GM19023 (cell line): ENCODE data around the gene NXPE4.
"Not testable (repeated sequence)": the region's sequence is repeated elsewhere in the genome, so short reads cannot be mapped to it uniquely, and the experiment has no call there.

Experiments
- ATAC-seq: cut with Tn5 transposase; IDR thresholded peaks from one replicate; pipeline ENCODE4 v1.9.1; 2021; ENCODE audit warnings: mild to moderate bottlenecking, moderate library complexity; ENCODE audit not compliant: unreplicated experiment

The NXPE4 gene

DNA sequence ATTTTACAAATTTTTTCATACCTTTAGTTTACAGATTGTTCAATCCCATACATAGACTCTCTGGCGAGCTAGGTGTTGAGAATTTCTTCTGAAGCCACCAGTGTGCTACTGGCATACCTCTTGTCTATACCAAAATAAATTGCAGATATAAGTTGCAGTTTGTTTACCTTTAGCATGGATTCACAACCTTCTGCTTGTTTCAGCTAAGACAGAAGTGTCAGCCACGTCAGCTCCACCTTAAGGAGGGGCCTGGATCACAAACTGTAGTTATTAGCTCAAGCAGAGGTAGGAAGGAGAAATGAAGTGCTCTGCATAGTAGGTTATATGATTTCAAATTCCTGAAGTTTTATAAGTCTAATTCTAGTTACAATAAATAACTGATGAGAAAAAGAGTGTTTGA, at the start of gene NXPE4:
NXPE4 (minus strand) TSS at position 216 of the 400 bp plus-strand sequence. CDS start 1,027 bp downstream, outside the sequence.
- no peak for ATAC-seq

DNA sequence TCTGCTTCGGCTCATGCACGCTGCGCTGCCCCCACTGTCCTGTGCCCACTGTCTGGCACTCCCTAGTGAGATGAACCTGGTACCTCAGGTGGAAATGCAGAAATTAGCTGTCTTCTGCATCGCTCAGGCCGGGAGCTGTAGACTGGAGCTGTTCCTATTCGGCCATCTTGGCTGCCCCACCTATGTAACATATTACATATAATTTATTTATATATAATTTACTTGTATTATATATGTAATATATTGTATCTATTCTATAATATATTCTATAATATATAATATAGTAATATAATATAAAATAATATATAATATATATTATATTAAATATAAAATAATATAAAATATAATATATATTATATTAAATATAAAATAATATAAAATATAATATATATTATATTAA, 43.9 kb upstream of the NXPE4 start:
- not testable (repeated sequence) for ATAC-seq

DNA sequence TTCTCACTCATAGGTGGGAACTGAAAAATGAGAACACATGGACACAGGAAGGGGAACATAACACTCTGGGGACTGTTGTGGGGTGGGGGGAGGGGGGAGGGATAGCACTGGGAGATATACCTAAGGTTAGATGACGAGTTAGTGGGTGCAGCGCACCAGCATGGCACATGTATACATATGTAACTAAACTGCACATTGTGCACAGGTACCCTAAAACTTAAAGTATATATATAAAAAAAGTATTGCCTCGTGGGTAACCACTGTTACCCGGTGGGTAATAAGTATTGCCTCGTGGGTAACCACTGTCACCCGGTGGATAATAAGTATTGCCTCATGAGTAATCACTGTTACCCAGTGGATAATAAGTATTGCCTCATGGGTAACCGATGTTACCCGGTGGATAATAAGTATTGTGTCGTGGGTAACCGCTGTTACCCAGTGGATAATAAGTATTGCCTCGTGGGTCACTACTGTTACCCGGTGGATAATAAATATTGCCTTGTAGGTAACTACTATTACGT, 35.9 kb upstream of the NXPE4 start:
- ATAC-seq = not testable (repeated sequence)

DNA sequence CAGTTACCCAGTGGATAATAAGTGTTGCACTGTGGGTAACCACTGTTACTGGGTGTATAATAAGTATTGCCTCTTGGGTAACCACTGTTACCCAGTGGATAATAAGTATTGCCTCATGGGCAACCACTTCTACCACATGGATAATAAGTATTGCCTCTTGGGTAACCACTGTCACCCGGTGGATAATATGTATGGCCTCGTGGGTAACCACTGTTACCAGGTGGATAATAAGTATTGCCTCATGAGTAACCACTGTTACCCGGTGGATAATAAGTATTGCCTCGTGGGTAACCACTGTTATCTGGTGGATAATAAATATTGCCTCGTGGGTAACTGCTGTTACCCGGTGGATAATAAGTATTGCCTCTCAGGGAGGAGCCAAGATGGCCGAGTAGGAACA, 29.7 kb upstream of the NXPE4 start:
- no peak for ATAC-seq

DNA sequence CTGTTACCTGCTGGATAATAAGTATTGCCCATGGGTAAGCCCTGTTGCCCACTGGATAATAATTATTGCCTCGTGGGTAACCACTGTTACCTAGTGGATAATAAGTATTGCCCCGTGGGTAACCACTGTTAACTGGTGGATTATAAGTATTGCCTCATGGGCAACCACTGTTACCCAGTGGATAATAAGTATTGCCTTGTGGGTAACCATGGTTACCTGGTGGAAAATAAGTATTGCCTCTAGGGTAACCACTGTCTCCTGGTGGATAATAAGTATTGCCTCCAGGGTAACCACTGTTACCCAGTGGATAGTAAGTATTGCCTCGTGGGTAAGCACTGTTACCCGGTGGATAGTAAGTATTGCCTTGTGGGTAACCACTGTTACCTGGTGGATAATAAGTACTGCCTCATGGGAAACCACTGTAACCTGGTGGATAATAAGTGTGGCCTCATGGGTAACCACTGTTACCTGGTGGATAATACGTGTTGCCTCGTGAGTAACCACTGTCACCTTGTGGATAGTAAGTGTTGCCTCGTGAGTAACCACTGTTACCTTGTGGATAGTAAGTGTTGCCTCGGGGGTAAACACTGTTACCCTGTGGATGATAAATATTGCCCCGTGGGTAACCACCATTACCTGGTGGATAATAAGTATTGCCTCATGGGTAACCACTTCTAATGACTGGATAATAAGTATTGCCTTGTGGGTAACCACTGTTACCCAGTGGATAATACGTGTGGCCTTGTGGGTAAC, 29.0 kb upstream of the NXPE4 start:
- ATAC-seq = no peak

DNA sequence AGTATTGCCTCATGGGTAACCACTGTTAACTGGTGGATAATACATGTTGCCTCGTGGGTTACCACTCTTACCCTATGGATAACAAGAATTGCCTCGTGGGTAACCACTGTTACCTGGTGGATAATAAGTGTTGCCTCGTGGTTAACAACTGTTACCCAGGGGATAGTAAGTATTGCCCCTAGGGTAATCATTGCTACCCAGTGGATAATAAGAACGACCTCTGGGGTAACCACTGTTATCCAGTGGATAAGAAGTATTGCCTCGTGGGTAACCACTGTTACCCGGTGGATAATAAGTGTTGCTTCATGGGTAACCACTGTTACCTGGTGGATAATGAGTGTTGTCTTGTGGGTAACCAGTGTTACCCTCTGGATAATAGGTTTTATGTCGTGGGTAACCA, 28.1 kb upstream of the NXPE4 start:
- ATAC-seq = no peak

DNA sequence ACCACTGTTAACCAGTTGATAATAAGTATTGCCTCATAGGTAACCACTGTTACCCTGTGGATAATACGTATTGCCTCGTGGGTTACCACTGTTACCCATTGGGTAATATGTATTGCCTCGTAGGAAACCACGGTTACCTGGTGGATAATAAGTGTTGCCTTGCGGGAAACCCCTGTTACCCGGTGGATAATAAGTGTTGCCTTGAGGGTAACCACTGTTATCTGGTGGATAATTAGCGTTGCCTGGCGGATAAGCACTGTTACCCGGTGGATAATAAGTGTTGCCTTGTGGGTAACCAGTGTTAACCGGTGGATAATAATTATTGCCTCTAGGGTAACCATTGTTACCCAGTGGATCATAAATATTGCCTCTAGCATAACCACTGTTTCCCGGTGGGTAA, 27.3 kb upstream of the NXPE4 start:
- no peak for ATAC-seq

DNA sequence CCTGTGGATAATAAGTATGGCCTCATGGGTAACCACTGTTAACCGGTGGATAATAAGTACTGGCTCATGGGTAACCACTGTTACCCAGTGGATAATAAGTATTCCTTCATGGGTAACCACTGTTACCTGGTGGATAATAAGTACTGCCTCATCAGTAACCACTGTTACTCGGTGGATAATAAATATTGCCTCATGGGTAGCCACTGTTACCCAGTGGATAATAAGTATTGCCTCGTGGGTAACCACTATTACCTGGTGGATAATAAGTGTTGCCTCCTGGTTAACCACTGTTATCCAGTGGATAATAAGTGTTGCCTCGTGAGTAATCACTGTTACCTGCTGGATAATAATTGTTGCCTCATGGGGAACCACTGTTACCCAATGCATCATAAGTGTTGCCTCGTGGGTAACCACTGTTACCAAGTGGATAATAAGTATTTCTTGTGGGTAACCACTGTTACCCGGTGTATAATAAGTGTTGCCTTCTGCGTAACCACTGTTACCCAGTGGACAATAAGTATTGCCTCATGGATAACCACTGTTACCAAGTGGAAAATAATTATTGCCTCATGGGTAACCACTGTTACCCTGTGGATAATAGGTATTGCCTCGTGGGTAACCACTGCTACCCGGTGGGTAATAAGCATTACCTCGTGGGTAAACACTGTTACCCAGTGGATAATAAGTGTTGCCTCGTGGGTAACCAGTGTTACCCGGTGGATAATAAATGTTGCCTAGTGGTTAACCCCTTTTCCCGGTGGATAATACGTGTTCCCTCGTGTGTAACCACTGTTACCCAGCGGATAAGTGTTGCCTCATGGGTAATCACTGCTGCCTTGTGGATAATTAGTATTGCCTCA, 26.6 kb upstream of the NXPE4 start:
- ATAC-seq = no peak

DNA sequence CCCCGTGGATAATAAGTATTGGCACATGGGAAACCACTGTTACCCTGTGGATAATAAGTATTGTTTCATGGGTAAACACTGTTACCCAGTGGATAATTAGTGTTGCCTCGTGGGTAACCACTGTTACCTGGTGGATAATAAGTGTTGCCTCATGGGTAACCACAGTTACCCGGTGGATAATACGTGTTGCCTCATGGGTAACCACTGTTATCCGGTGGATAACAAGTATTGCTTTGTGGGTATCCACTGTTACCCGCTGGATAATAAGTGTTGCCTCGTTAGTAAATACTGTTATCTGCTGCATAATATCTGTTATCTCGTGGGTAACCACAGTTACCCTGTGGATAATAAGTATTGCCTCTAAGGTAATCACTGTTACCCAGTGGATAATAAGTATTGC, 25.5 kb upstream of the NXPE4 start:
- no peak for ATAC-seq

DNA sequence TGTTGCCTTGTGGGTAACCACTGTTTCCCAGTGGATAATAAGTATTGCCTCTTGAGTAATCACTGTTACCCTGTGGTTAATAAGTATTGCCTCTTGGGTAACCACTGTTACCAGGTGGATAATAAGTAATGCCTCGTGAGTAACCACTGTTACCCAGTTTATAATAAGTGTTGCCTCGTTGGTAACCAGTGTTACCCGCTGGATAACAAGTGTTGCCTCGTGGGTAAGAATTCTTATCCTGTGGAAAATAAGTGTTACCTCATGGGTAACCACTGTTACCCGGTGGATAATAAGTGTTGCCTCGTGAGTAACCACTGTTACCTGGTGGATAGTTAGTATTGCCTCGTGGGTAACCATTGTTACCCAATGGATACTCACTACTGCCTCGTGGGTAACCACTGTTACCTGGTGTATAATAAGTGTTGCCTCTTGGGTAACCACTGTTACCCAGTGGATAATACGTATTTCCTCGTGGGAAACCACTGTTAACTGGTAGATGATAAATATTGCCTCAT, 24.1 kb upstream of the NXPE4 start:
- no peak for ATAC-seq

DNA sequence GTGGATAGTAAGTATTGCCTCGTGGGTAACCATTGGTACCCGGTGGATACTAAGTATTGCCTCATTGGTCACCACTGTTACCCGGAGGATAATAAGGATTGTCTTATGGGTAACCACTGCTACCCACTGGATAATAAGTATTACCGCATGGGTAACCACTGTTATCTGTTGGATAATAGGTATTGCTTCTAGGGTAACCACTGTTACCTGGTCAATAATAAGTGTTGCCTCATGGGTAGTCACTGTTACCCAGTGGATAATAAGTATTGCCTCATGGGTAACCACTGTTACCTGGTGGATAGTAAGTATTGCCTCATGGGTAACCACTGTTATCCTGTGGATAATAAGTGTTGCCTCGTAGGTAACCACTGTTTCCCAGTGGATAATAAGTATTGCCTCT, 22.6 kb upstream of the NXPE4 start:
- ATAC-seq = no peak

DNA sequence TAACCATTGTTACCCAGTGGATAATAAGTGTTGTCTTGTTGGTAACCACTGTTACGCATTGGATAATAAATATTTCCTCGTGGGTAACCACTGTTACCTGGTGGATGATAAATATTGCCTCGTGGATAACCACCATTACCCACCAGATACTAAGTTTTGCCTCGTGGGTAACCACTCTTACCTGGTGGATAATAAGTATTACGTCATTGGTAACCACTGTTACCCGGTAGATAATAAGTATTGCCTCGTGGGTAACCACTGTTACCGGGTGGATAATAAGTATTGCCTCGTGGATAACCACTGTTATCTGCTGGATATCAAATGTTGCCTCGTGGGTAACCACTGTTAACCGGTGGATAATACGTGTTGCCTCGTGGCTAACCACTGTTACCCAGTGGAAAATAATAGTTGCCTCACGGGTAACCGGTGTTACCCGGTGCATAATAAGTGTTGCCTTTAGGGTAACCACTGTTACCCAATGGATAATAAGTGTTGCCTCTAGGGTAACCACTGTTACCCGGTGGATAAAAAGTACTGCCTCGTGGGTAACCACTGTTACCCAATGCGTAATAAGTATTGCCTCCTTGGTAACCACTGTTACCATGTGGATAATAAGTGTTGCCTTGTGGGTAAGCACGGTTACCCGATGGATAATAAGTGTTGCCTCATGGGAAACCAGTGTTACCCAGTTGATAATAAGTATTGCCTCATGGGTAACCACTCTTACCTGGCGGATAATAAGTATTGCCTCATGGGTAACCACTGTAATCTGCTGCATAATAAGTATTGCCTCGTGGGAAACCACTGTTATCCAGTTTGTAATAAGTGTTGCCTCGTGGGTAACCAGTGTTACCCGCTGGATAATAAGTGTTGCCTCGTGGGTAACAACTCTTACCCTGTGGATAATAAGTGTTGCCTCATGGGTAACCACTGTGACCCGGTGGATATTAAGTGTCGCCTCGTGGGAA, 21.9 kb upstream of the NXPE4 start:
- ATAC-seq = no peak

DNA sequence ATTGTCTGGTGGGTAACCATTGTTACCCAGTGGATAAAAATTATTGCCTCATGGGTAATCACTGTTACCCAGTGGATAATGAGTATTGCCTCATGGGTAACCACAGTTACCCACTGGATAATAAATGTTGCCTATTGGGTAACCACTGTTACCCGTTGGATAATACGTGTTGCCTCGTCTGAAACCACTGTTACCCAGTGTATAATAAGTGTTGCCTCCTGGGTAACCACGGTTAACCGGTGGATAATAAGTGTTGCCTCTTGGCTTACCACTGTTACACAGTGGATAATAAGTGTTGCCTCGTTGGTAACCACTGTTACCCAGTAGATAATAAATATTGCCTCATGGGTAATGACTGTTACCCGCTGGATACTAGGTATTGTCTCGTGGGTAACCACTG, 20.9 kb upstream of the NXPE4 start:
- ATAC-seq = no peak

DNA sequence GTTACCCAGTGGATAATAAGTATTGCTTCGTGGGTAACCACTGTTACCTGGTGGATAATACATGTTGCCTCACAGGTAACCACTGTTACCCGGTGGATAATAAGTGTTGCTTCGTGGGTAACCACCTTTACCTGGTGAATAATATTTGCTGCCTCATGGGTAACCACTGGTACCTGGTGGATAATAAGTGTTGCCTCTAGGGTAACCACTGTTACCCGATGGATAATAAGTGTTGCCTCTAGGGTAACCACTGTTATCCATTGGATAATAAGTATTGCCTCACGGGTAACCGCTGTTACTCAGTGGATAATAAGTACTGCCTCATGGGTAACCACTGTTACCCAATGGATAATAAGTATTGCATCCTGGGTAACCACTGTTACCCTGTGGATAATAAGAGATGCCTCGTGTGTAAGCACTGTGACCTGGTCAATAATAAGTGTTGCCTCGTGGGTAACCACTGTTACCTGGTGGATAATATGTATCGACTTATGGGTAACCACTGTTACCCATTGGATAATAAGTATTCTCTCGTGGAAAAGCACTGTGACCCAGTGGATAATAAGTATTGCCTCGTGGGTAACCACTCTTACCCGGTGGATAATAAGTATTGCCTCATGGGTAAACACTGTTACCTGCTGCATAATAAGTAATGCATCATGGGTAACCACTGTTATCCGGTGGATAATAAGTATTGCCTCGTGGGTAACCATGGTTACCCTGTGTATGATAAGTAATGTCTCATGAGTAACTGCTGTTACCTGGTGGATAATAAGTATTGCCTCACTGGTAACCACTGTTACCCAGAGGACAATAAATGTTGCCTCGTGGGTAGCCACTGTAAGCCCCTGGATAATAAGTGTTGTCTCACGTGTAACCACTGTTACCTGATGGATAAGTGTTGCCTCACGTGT, 20.1 kb upstream of the NXPE4 start:
- ATAC-seq = no peak

DNA sequence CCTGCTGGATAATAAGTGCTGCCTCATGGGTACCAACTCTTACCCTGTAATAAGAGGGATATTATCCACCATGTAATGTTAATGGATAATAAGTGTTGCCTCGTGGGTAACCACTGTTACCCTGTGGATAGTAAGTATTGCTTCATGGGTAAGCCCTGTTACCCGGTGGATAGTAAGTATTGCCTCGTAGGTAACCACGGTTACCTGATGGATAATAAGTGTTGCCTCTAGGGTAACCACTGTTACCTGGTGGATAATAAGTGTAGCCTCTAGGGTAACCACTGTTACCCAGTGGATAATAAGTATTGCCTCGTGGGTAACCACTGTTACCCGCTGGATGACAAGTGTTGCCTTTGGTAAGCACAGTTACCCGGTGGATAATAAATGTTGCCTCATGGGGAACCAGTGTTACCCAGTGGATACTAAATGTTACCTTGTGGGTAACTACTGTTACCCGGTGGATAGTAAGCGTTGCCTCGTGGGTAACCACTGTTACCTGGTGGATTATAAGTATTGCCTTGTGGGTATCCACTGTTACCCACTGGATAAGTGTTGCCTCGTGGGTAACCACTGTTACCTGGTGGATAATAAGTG, 18.6 kb upstream of the NXPE4 start:
- ATAC-seq = no peak

DNA sequence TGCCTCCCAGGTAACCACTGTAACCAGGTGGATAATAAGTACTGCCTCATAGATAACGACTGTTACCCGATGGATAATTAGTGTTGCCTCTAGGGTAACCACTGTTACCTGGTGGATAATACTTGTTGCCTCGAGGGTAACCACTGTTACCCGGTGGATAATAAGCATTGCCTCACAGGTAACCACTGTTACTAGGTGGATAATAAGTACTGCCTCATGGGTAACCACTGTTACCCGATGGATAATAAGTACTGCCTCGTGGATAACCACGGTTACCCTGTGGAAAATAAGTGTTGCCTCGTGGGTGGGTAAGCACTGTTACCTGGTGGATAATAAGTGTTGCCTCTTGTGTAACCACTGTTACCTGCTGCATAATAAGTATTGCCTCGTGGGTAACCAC, 17.5 kb upstream of the NXPE4 start:
- not testable (repeated sequence) for ATAC-seq

DNA sequence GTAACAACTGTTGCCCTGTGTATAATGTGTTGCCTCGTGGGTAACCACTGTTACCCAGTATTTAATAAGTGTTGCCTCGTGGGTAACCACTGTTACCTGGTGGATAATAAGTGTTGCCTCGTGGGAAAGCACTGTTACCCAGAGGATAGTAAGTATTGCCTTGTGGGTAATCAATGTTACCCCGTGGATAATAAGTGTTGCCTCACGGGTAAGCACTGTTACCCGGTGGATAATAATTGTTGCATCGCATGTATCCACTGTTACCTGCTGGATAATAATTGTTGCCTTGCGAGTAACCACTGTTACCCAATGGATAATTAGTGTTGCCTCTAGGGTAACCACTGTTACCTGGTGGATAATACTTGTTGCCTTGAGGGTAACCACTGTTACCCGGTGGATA, 17.1 kb upstream of the NXPE4 start:
- no peak for ATAC-seq

DNA sequence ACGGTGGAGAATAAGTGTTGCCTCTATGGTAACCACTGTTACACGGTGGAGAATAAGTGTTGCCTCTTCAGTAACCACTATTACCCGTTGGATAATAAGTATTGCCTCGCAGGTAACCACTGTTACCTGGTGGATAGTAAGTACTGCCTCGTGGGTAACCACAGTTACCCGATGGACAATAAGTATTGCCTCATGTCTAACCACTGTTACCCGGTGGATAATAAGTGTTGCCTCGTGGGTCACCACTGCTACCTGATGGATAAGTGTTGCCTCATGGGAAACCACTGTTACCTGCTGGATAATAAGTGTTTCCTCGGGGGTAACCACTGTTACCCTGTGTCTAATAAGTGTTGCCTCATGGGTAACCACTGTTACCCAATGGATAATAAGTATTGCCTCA, 16.6 kb upstream of the NXPE4 start:
- ATAC-seq = not testable (repeated sequence)
